IPS DF 6.9 (cell line): ENCODE results near the gene HNF1A.
A peak's percentile ranks its signal among the peaks of the same experiment; 100 is the strongest.

Experiments
- DNase-seq: peaks from one replicate; pipeline ENCODE4 v3.0.0-alpha.2; 2013; ENCODE audit warnings: low read depth, low spot score
- H3K27ac ChIP-seq: one replicate; pipeline ENCODE4 v1.5.1; 2013; ENCODE audit warnings: low read length, control low read depth
- H3K27me3 ChIP-seq: 2 replicates; pipeline ENCODE4 v1.6.1; 2013; ENCODE audit warnings: mild to moderate bottlenecking, low read length; ENCODE audit not compliant: control insufficient read depth, insufficient read depth
- H3K36me3 ChIP-seq: 2 replicates; pipeline ENCODE4 v1.6.1; 2013; ENCODE audit warnings: low read length; ENCODE audit not compliant: control insufficient read depth, insufficient read depth
- H3K4me1 ChIP-seq: 2 replicates; pipeline ENCODE4 v1.6.1; 2013; ENCODE audit warnings: low read length; ENCODE audit not compliant: control insufficient read depth, insufficient read depth
- H3K4me3 ChIP-seq: 2 replicates; pipeline ENCODE4 v1.5.1; 2013; ENCODE audit warnings: mild to moderate bottlenecking, low read length
- H3K9me3 ChIP-seq: 2 replicates; pipeline ENCODE4 v1.6.1; 2013; ENCODE audit warnings: low read length, inconsistent platforms; ENCODE audit not compliant: control insufficient read depth, insufficient read depth
- WGBS: extraction: QIAGEN DNeasy Blood & Tissue Kit; methylation state at CpG from one replicate; pipeline ENCODE4 v1.1.7; 2013; ENCODE audit warnings: mixed read lengths, missing lambda C conversion rate; ENCODE audit not compliant: insufficient read length, insufficient coverage; 5-methylcytosine and 5-hydroxymethylcytosine counted together

The HNF1A gene

DNA sequence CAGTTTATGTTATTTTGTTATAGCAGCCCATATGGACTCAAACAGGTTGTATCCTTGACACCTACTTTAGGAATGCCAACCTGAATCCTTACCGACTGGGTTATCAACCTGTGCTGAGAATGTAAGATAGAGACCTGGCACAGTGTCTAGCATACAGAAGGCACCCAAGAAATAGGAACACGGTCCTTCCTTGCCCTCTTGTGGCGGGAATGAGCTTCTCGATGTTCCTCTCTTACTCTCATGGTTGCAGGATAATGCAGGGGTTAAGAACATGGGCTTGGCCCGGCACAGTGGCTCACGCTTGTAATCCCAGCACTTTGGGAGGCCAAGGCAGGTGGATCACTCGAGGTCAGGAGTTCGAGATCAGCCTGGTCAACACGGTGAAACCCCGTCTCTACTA, 31.4 kb downstream of the HNF1A start:
- no peaks in the 10 kb centered on the region for H3K4me1 ChIP-seq
- peaks cover 21% of the 10 kb centered on the region for H3K36me3 ChIP-seq
- H3K27ac ChIP-seq = no peak overlapping the region
- no peak for DNase-seq
- no peaks in the 10 kb centered on the region for H3K27me3 ChIP-seq
- H3K4me3 ChIP-seq = no peak overlapping the region
- WGBS = no CpG with 5 or more reads among the region's 10 CpGs
- H3K9me3 ChIP-seq = no peaks in the 10 kb centered on the region

DNA sequence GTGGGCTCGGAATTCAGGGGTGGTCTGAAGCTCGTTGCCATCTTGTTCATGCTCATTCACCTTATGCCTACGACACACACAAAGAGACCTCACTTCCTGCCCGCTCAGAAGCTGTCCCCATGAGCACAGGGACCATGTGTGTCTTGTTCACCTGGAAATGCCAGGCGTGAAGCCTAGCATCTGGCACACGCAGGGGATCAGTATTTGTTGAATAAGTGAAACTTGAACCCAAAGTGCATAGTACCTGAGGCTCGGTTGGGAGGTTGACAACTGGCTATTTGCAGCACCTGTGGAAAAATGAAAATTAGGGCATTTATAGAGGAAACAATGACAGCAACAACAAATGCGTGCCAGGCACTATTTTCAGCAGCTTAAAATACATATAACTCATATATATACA, 32.5 kb downstream of the HNF1A start:
- DNase-seq = no peak
- Histone ChIP-seq H3K27me3 (no peaks in the 10 kb centered on the region), H3K27ac (no peak overlapping the region), H3K36me3 (peaks cover 20% of the 10 kb centered on the region; the same call in 1 of the 2 replicates), H3K9me3 (no peaks in the 10 kb centered on the region), H3K4me3 (no peak overlapping the region), H3K4me1 (no peaks in the 10 kb centered on the region)
- no CpG with 5 or more reads among the region's 8 CpGs for WGBS

DNA sequence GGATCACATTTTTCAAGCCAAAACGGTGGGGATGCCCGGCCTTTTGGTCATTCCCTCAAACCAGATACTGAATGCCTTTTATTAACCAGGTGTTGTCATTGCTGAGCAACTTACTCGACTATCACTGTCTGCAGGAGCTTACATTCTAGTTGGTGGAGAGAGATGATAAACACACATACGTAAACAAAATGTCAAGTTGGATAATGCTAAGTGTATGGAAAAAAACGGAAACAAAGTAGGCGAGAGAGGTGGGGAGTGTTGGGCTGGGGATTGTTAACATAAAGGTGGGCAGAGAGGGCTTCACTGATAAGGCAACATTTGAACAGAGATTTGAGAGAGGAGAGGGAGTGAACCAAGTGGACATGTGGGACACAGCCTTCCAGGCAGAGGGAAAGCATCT, 33.5 kb downstream of the HNF1A start:
- H3K4me3 ChIP-seq = no peak overlapping the region
- no peaks in the 10 kb centered on the region for H3K9me3 ChIP-seq
- H3K4me1 ChIP-seq = no peaks in the 10 kb centered on the region
- no peak for DNase-seq
- peaks cover 20% of the 10 kb centered on the region; the same call in 1 of the 2 replicates for H3K36me3 ChIP-seq
- 100% methylated on average over 2 of the region's 6 CpGs for WGBS
- no peak overlapping the region for H3K27ac ChIP-seq
- H3K27me3 ChIP-seq = no peaks in the 10 kb centered on the region

DNA sequence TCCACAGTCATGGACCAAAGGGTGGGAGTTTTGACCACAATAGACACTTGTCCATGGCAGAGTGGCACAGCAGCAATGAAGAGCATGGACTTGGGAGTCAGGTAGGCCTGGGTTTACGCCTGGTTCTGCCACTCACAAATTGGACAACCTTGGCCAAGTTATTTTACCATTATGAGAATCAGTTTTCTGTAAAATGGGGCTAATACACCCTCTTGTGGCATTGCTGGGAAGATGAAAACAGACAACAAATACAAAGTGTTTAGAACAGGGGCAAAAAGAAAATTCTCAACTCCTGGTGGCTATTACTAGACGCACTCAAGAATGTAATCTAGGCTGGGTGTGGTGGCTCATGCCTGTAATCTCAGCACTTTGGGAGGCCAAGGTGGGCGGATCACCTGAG, 35.4 kb downstream of the HNF1A start:
- Histone ChIP-seq H3K9me3 (no peaks in the 10 kb centered on the region), H3K36me3 (peaks cover 13% of the 10 kb centered on the region; the same call in 1 of the 2 replicates), H3K4me1 (no peaks in the 10 kb centered on the region), H3K4me3 (no peak overlapping the region), H3K27ac (no peak overlapping the region), H3K27me3 (no peaks in the 10 kb centered on the region)
- no peak for DNase-seq
- no CpG with 5 or more reads among the region's 3 CpGs for WGBS

DNA sequence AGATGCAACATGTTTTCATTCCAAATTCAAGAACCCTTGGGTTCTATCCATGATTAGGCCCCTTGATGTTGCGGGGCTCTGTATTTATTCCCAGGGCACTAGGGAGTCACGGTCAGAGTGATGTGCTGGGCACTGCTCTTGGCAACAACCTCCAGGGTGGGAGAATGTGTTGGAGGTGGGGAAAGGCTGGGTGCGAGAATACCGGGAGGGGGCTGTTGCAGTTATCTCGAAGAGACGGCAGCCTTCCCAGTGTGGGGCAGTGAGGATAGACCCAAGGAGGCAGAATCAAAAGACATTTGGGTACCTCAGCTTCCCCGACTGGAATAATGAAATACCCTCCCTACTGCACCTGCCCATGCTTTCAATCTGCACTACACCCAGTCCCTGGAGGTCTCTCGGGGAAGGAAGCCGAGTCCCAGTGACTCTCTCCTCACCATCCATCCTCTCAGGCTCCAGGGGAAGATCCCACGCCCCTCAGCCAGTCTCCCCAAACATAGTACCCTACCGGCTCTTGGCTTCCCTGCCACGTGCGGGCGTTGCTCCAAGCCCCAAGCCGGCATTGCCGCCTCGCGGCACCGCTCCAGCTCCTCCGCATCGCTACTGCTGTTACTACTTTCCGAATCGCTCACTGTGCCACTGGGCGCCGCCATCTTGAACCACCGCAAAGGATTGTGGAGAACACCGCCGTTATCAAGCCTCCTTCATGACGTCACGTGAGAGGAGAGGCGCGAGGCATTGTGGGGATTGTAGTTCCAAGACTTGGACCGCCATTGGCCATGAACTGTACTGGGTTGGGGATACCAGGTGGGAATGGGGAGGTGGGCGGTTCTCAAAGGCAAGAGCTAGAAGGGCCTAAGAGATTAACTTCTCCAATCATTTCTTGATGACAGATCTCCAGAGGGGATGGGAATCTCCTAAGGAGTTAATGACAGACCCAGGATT, 37.8 kb downstream of the HNF1A start, which contains the start of gene C12orf43:
TSS of gene C12orf43 (minus strand) at position 663 of the 942 bp plus-strand sequence. CDS start at position 650, 13 bp downstream.
- no peaks in the 10 kb centered on the region for H3K4me1 ChIP-seq
- DNase-seq = peak; percentile 94
- H3K36me3 ChIP-seq = peaks cover 4% of the 10 kb centered on the region; the same call in 1 of the 2 replicates
- H3K9me3 ChIP-seq = no peaks in the 10 kb centered on the region
- no peaks in the 10 kb centered on the region for H3K27me3 ChIP-seq
- peak within 1 kb of the TSS; percentile 93 for H3K4me3 ChIP-seq
- no CpG with 5 or more reads among the region's 34 CpGs for WGBS
- H3K27ac ChIP-seq = no peak within 1 kb of the TSS

DNA sequence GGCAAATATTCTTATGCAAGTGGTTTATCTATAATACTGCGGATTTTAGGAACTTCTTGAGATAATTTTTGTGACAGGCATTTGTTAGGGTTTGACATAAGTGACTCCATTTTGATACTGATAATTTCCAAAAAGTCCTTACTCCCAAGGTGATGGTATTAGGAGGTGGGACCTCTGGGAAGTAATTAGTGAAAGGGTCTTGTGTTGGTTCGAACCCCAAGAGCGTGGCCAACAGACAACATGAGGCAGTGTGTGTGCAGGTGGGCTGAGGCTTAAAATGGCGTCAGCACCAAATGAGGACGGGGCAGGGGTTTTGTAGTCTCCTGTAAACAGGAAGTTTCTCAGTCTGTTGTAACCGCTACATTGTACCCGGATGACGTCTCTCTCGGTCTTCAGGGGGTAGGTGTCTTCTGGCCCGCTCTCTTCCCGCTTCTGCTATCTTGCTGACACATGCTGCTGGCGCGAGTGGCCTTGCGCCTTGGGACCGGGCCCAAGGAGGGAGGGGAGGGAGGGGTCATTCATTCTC, 39.7 kb downstream of the HNF1A start:
- Histone ChIP-seq H3K27ac (no peak overlapping the region), H3K4me3 (no peak overlapping the region), H3K27me3 (no peaks in the 10 kb centered on the region), H3K4me1 (no peaks in the 10 kb centered on the region), H3K36me3 (no peaks in the 10 kb centered on the region), H3K9me3 (no peaks in the 10 kb centered on the region)
- WGBS = no CpG with 5 or more reads among the region's 15 CpGs
- no peak for DNase-seq

DNA sequence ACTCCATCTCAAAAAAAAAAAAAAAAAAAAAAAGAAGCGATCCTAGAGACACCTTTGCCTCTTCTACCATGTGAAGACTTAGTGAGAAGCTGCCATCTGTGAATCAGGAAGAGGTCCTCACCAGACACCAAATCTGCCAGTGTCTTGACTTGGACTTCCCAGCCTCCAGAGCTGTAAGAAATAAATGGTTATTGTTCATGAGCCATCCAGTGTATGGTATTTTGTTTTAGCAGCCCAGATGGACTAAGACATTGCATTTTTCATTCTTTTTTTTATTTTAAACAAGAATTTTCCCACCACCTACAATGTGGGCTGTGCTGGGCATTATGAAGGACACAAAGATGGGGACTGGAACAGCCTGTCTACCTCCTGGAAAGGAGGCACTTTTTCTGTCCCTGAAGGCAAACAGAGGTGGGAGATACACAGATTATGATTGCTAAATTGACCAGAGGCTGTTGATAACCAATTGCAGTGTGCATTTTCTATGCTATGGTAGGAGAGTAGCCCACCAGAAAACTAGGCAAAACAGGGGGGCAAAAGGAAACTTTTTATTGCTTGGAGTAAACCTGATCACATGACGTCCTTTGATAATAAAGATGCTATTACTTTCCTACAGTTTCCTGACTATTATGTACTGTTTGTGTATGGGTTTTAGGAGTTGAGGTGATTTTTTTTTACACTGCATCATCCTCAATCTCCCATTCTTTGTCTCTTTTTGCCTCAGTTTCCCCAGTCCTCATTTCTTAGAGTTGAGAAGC, 40.7 kb downstream of the HNF1A start:
- no CpG with 5 or more reads among the region's 2 CpGs for WGBS
- no peaks in the 10 kb centered on the region for H3K9me3 ChIP-seq
- H3K27ac ChIP-seq = no peak overlapping the region
- DNase-seq = no peak
- no peaks in the 10 kb centered on the region for H3K27me3 ChIP-seq
- H3K4me3 ChIP-seq = no peak overlapping the region
- H3K36me3 ChIP-seq = no peaks in the 10 kb centered on the region
- H3K4me1 ChIP-seq = no peaks in the 10 kb centered on the region

DNA sequence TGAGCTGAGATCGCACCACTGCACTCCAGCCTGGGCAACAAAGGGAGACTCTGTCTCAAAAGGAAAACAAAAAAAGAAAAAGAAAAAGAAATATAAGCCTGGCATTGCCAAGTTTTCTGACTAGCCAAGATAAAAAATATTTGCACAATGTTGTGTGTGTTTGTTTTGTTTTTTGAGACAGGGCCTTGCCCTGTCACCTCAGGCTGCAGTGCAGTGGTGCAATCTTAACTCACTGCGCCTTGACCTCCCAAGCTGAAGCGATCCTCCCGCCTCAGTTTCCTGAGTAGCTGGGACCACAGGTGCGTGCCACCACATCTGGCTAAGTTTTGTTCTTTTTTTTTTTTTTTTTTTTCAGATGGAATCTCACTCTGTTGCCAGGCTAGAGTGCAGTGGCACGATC, 43.4 kb downstream of the HNF1A start:
- Histone ChIP-seq H3K4me3 (no peak overlapping the region), H3K27me3 (no peaks in the 10 kb centered on the region), H3K9me3 (no peaks in the 10 kb centered on the region), H3K36me3 (no peaks in the 10 kb centered on the region), H3K4me1 (no peaks in the 10 kb centered on the region), H3K27ac (no peak overlapping the region)
- WGBS = no CpG with 5 or more reads among the region's 6 CpGs
- DNase-seq = no peak

DNA sequence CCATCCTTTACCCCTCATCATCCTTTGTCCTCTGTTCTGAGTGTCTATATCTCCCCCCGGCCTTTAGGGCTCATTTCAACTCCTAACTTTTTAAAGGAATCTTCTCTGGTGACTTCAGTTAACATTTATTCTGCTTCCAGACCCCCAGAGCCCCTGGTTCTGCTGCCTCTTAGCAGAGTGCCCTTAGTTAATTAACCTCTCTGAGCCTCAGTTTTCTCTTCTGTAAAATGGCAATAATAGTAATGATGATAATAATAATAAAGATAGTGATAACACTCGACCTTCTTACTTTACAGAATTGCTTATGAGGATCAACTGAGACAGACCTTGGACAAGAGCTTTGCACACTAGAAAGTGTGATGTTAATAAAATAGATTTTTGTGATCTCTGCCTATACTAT, 44.4 kb downstream of the HNF1A start:
- Histone ChIP-seq H3K27ac (no peak overlapping the region), H3K27me3 (no peaks in the 10 kb centered on the region), H3K9me3 (no peaks in the 10 kb centered on the region), H3K36me3 (no peaks in the 10 kb centered on the region), H3K4me3 (no peak overlapping the region), H3K4me1 (no peaks in the 10 kb centered on the region)
- no CpG with 5 or more reads among the region's 2 CpGs for WGBS
- no peak for DNase-seq

DNA sequence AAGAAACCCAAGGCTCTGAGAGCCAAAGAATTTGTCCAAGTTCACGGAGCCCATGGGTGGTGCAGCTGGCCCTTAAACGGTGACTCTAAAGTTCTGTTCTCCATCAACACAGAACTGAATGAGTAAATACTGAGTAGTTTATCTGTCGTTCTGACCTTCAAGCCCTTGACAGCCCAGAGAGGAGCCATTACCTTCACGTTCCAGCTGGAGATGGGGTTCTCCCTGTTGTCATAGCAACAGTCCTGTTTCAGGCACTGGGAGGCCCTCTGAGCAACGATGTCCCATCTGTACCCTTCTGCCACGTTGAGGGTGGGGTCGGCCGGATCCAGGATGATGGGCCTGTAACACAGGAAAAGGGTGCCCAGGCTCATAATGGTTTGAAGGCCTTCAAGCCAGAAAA, 45.5 kb downstream of the HNF1A start:
- Histone ChIP-seq H3K36me3 (no peaks in the 10 kb centered on the region), H3K9me3 (no peaks in the 10 kb centered on the region), H3K27ac (no peak overlapping the region), H3K27me3 (no peaks in the 10 kb centered on the region), H3K4me3 (no peak overlapping the region), H3K4me1 (no peaks in the 10 kb centered on the region)
- no CpG with 5 or more reads among the region's 8 CpGs for WGBS
- no peak for DNase-seq
